SK-N-SH treated with all-trans-retinoic acid at 6 μM for 48 hours (cell line): ENCODE data around the gene ACP3.

Source experiments
- ATAC-seq: fragments of 200-7000 bp; cut with Tn5 transposase; 3 replicates; pipeline ENCODE4 v1.9.1; 2020; ENCODE audit warnings: mild to moderate bottlenecking, moderate library complexity
- ARNTL ChIP-seq: fragments of 450-650 bp; formaldehyde crosslinking; IDR thresholded peaks from 2 replicates; pipeline ENCODE4 v1.5.0; 2020; ENCODE audit warnings: low read depth, mild to moderate bottlenecking, moderate library complexity, borderline replicate concordance
- BACH2 ChIP-seq: fragments of 250-450 bp; sonication (Bioruptor Pico); IDR thresholded peaks from 2 replicates; pipeline ENCODE4 v1.9.0; 2021; ENCODE audit warnings: mild to moderate bottlenecking, borderline replicate concordance
- CREB5 ChIP-seq: fragments of 250-450 bp; sonication (Bioruptor Pico); IDR thresholded peaks from 2 replicates; pipeline ENCODE4 v1.5.1; 2020; ENCODE audit warnings: low read depth, mild to moderate bottlenecking, moderate library complexity
- ESRRG ChIP-seq: fragments of 250-450 bp; sonication (Bioruptor Pico); IDR thresholded peaks from 2 replicates; pipeline ENCODE4 v1.6.1; 2021; ENCODE audit warnings: mild to moderate bottlenecking
- GLIS3 ChIP-seq: fragments of 250-450 bp; sonication (Bioruptor Pico); IDR thresholded peaks from 2 replicates; pipeline ENCODE4 v1.5.0; 2020; ENCODE audit warnings: mild to moderate bottlenecking, moderate library complexity
- ISL1 ChIP-seq: fragments of 250-450 bp; sonication (Bioruptor Pico); IDR thresholded peaks from 2 replicates; pipeline ENCODE4 v2.1.2; 2022; ENCODE audit warnings: mild to moderate bottlenecking, moderate library complexity
- OSR1 ChIP-seq: fragments of 250-450 bp; sonication (Bioruptor Pico); IDR thresholded peaks from 2 replicates; pipeline ENCODE4 v1.8.0; 2022; ENCODE audit warnings: moderate library complexity, mild to moderate bottlenecking, inconsistent platforms
- PPARA ChIP-seq: fragments of 250-450 bp; sonication (Bioruptor Pico); IDR thresholded peaks from 2 replicates; pipeline ENCODE4 v1.5.0; 2020; ENCODE audit warnings: mild to moderate bottlenecking, borderline replicate concordance
- RARB ChIP-seq: fragments of 250-450 bp; sonication (Bioruptor Pico); IDR thresholded peaks from 2 replicates; pipeline ENCODE4 v1.8.0; 2021; ENCODE audit warnings: mild to moderate bottlenecking, moderate library complexity
- SNAI2 ChIP-seq: fragments of 250-450 bp; sonication (Bioruptor Pico); IDR thresholded peaks from 2 replicates; pipeline ENCODE4 v1.5.0; 2020; ENCODE audit warnings: mild to moderate bottlenecking, moderate library complexity
- TCF4 ChIP-seq: fragments of 250-450 bp; sonication (Bioruptor Pico); IDR thresholded peaks from 2 replicates; pipeline ENCODE4 v1.8.0; 2021; ENCODE audit warnings: mild to moderate bottlenecking, moderate library complexity, borderline replicate concordance
- TOX ChIP-seq: fragments of 250-450 bp; sonication (Bioruptor Pico); IDR thresholded peaks from 2 replicates; pipeline ENCODE4 v1.8.0; 2021; ENCODE audit warnings: mild to moderate bottlenecking, moderate library complexity, borderline replicate concordance
- TSHZ2 ChIP-seq: fragments of 250-450 bp; sonication (Bioruptor Pico); IDR thresholded peaks from 2 replicates; pipeline ENCODE4 v1.5.0; 2020; ENCODE audit warnings: mild to moderate bottlenecking, moderate library complexity
- ZC3H10 ChIP-seq: fragments of 250-450 bp; sonication (Bioruptor Pico); IDR thresholded peaks from 2 replicates; pipeline ENCODE4 v1.5.1; 2021; ENCODE audit warnings: mild to moderate bottlenecking, moderate library complexity
- ZFP3 ChIP-seq: fragments of 250-450 bp; sonication (Bioruptor Pico); IDR thresholded peaks from 2 replicates; pipeline ENCODE4 v1.5.0; 2020; ENCODE audit warnings: mild to moderate bottlenecking, moderate library complexity
- ZFP30 ChIP-seq: fragments of 450-650 bp; formaldehyde crosslinking; IDR thresholded peaks from 2 replicates; pipeline ENCODE4 v1.5.0; 2022; ENCODE audit warnings: mild to moderate bottlenecking, moderate library complexity
- ZNF565 ChIP-seq: fragments of 450-650 bp; formaldehyde crosslinking; conservative IDR thresholded peaks from 2 replicates; pipeline ENCODE4 v1.5.0; 2020; ENCODE audit warnings: low read depth, mild to moderate bottlenecking, moderate library complexity
- ZNF70 ChIP-seq: fragments of 450-650 bp; formaldehyde crosslinking; IDR thresholded peaks from 2 replicates; pipeline ENCODE4 v1.5.0; 2020; ENCODE audit warnings: mild to moderate bottlenecking, moderate library complexity
- ZNF8 ChIP-seq: fragments of 450-650 bp; formaldehyde crosslinking; IDR thresholded peaks from 2 replicates; pipeline ENCODE4 v1.5.0; 2020; ENCODE audit warnings: mild to moderate bottlenecking, moderate library complexity
- TF ChIP-seq, protein P1 (sequence below): fragments of 250-450 bp; sonication (Bioruptor Pico); IDR thresholded peaks from 2 replicates; pipeline ENCODE4 v1.8.0; 2020; ENCODE audit warnings: mild to moderate bottlenecking, moderate library complexity, borderline replicate concordance
- TF ChIP-seq, protein P2 (sequence below): fragments of 250-450 bp; sonication (Bioruptor Pico); IDR thresholded peaks from 2 replicates; pipeline ENCODE4 v1.5.1; 2021; ENCODE audit warnings: mild to moderate bottlenecking, moderate library complexity

ACP3 gene

DNA sequence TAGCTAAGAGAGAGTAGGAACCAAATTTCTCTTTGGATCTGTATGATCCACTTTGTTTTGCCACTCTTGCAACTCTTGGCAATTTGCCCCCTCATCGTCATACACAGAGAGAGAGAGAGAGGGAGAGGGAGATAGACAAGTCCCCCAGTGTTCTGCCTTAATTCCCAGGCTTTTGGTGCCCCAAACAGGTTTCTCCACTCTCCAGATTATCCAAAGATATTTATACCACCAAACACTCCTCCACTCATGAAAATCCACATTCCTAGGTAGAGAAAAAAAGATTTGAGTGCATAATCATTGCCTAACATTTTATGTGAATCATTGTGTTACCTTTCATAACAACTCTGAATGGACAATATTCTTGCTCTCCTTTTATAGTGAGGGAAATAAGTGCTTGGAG is 15.3 kb downstream of the ACP3 start (continued):
- TF ChIP-seq TSHZ2 (CRISPR knock-in tag) (no peak), GLIS3 (no peak)

DNA sequence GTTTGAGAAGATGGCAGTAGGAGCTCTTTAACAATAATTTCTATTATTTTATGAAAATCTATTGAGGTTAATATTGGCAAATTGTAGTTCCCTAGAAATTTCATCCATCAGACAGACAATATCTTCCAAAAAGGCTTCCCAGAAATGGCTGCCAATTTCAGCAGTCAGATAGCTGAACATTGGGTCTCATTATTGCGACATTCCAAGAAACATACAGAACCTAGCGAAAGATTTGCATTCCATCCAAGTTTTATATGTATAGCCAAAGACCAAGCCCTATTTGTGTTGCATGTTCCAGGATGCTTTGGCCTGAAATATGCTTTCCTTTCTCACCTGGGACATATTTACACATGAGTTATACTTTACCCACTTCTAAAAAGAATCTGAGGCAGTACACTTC is 24.5 kb downstream of the ACP3 start:
- TF ChIP-seq ZNF70 (CRISPR knock-in tag) (no peak), ZC3H10 (CRISPR knock-in tag) (no peak), ZFP3 (CRISPR knock-in tag) (no peak), ESRRG (no peak), GLIS3 (no peak), ARNTL (CRISPR knock-in tag) (no peak), PPARA (no peak), ZNF565 (CRISPR knock-in tag) (no peak), ZNF8 (no peak), CREB5 (CRISPR knock-in tag) (no peak), TCF4 (CRISPR knock-in tag) (no peak)
- TF ChIP-seq, protein P1, sequence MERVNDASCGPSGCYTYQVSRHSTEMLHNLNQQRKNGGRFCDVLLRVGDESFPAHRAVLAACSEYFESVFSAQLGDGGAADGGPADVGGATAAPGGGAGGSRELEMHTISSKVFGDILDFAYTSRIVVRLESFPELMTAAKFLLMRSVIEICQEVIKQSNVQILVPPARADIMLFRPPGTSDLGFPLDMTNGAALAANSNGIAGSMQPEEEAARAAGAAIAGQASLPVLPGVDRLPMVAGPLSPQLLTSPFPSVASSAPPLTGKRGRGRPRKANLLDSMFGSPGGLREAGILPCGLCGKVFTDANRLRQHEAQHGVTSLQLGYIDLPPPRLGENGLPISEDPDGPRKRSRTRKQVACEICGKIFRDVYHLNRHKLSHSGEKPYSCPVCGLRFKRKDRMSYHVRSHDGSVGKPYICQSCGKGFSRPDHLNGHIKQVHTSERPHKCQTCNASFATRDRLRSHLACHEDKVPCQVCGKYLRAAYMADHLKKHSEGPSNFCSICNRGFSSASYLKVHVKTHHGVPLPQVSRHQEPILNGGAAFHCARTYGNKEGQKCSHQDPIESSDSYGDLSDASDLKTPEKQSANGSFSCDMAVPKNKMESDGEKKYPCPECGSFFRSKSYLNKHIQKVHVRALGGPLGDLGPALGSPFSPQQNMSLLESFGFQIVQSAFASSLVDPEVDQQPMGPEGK (CRISPR knock-in tag) = no peak
- ATAC-seq = no peak

- TF ChIP-seq SNAI2 (CRISPR knock-in tag) (no peak), ZC3H10 (CRISPR knock-in tag) (no peak), ZNF565 (CRISPR knock-in tag) (no peak), ZFP30 (no peak), CREB5 (CRISPR knock-in tag) (no peak), ESRRG (no peak), ZFP3 (CRISPR knock-in tag) (no peak), BACH2 (CRISPR knock-in tag) (no peak), OSR1 (CRISPR knock-in tag) (no peak), RARB (CRISPR knock-in tag) (no peak), ZNF8 (no peak), TOX (CRISPR knock-in tag) (no peak), ISL1 (no peak), TSHZ2 (CRISPR knock-in tag) (no peak), PPARA (no peak), TCF4 (CRISPR knock-in tag) (no peak), GLIS3 (no peak), ARNTL (CRISPR knock-in tag) (no peak), ZNF70 (CRISPR knock-in tag) (no peak)
- TF ChIP-seq, protein P2, sequence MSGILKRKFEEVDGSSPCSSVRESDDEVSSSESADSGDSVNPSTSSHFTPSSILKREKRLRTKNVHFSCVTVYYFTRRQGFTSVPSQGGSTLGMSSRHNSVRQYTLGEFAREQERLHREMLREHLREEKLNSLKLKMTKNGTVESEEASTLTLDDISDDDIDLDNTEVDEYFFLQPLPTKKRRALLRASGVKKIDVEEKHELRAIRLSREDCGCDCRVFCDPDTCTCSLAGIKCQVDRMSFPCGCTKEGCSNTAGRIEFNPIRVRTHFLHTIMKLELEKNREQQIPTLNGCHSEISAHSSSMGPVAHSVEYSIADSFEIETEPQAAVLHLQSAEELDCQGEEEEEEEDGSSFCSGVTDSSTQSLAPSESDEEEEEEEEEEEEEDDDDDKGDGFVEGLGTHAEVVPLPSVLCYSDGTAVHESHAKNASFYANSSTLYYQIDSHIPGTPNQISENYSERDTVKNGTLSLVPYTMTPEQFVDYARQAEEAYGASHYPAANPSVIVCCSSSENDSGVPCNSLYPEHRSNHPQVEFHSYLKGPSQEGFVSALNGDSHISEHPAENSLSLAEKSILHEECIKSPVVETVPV (CRISPR knock-in tag) = no peak
- ATAC-seq = peak; percentile 71
These were observed 25.0 kb downstream of the ACP3 start for GRCh38 chr3:132342183-132342582.
